ENCODE data around the gene VAV3.

The VAV3 gene, protein sequence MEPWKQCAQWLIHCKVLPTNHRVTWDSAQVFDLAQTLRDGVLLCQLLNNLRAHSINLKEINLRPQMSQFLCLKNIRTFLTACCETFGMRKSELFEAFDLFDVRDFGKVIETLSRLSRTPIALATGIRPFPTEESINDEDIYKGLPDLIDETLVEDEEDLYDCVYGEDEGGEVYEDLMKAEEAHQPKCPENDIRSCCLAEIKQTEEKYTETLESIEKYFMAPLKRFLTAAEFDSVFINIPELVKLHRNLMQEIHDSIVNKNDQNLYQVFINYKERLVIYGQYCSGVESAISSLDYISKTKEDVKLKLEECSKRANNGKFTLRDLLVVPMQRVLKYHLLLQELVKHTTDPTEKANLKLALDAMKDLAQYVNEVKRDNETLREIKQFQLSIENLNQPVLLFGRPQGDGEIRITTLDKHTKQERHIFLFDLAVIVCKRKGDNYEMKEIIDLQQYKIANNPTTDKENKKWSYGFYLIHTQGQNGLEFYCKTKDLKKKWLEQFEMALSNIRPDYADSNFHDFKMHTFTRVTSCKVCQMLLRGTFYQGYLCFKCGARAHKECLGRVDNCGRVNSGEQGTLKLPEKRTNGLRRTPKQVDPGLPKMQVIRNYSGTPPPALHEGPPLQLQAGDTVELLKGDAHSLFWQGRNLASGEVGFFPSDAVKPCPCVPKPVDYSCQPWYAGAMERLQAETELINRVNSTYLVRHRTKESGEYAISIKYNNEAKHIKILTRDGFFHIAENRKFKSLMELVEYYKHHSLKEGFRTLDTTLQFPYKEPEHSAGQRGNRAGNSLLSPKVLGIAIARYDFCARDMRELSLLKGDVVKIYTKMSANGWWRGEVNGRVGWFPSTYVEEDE

GRCh38 chr1:107965110-107965991 is at the start of gene VAV3:
TSS of gene VAV3 (minus strand) at chr1:107965180. CDS start at chr1:107964869, 311 bp downstream.
- TF ChIP-seq, protein P1, sequence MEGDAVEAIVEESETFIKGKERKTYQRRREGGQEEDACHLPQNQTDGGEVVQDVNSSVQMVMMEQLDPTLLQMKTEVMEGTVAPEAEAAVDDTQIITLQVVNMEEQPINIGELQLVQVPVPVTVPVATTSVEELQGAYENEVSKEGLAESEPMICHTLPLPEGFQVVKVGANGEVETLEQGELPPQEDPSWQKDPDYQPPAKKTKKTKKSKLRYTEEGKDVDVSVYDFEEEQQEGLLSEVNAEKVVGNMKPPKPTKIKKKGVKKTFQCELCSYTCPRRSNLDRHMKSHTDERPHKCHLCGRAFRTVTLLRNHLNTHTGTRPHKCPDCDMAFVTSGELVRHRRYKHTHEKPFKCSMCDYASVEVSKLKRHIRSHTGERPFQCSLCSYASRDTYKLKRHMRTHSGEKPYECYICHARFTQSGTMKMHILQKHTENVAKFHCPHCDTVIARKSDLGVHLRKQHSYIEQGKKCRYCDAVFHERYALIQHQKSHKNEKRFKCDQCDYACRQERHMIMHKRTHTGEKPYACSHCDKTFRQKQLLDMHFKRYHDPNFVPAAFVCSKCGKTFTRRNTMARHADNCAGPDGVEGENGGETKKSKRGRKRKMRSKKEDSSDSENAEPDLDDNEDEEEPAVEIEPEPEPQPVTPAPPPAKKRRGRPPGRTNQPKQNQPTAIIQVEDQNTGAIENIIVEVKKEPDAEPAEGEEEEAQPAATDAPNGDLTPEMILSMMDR (IDR thresholded peaks at IDR 0.05; ENCODE audit: low read depth, low read length), result peak; percentile 1
- DNase-seq (ENCODE audit: extremely low read depth, low read depth), result no peak

GRCh38 chr1:108012553-108012952 is 47.6 kb upstream of the VAV3 start:
- TF ChIP-seq, protein P1 (IDR thresholded peaks at IDR 0.05; ENCODE audit: low read depth, low read length), result no peak
- no peak for DNase-seq (ENCODE audit: extremely low read depth, low read depth)

DNA sequence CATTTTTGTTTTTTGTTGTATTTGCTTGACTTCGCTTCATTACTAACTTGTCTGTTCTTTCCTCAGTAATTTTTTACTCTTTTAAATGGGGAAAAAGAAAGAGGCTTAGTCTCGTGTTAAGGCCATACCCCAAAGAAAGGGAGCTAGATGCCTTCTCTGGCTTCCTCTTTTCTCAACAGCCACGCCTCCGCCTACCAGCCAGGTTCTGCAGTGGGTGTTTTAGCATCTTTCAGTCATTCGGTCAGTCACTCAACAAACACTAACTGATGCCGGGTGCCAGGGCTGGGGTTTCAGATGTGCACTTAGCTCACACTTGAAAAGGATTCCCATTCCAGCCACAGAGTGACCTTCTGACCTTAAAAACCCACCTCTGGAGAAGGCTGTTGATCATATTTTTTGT is 46.3 kb upstream of the VAV3 start:
- TF ChIP-seq, protein P1 (IDR thresholded peaks at IDR 0.05; ENCODE audit: low read depth, low read length), result no peak
- no peak for DNase-seq (ENCODE audit: extremely low read depth, low read depth)

DNA sequence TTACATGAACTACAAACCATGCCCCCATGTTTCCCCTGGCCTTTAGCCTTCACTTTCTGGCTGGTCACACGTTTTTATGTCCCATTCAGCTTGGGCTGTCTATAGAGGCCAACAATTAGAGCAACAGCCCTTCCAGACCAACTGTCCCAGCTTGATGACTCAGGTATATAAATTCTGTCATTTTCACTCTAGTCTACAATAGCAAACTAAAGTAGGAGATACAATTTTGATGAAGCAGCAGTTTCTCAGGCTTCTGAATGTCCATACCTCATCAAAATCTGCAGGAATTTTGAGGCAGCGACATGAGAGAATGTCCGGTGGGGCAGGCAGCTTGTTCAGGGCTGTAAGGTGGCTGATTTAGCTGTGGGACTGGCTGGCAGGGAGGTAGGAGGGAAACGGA is 45.6 kb upstream of the VAV3 start:
- TF ChIP-seq, protein P1 (IDR thresholded peaks at IDR 0.05; ENCODE audit: low read depth, low read length), result no peak
- DNase-seq (ENCODE audit: extremely low read depth, low read depth), result no peak

- TF ChIP-seq, protein P1 (IDR thresholded peaks at IDR 0.05; ENCODE audit: low read depth, low read length), result no peak
- DNase-seq (ENCODE audit: extremely low read depth, low read depth), result no peak
Measured at GRCh38 chr1:108009603-108010195, 44.7 kb upstream of the VAV3 start.

- no peak for DNase-seq (ENCODE audit: extremely low read depth, low read depth)
- TF ChIP-seq, protein P1 (IDR thresholded peaks at IDR 0.05; ENCODE audit: low read depth, low read length), result no peak
Measured at GRCh38 chr1:108007531-108007930, 42.6 kb upstream of the VAV3 start.
